Measurements from ENCODE around the gene ADAM15.

- TF ChIP-seq CTCF (IDR thresholded peaks at IDR 0.05), result no peak
- no peak for TF ChIP-seq POLR2A (IDR thresholded peaks at IDR 0.05)
Measured at GRCh38 chr1:155009742-155010141, 41.4 kb upstream of the ADAM15 start.

Measured in lower leg skin (tissue), 3 donors.